HepG2 (cell line): ENCODE data around the gene CCDC69. TPM values are rescaled to one million over a fixed set of nuclear protein-coding genes. Genes with fewer than 3 reads are reported as not detected.

ENCODE experiments used
- AHR ChIP-seq: IDR thresholded peaks from 2 replicates; pipeline ENCODE4 v1.6.1; 2018; ENCODE audit warnings: missing genetic modification reagents, missing compliant biosample characterization
- CHD2 ChIP-seq: IDR thresholded peaks from 2 replicates; pipeline ENCODE4 v1.6.1; 2011; ENCODE audit warnings: low read depth, low read length, improper control_type of control experiment
- HMG20B ChIP-seq: conservative IDR thresholded peaks from 2 replicates; pipeline ENCODE4 v1.6.1; 2016; ENCODE audit warnings: missing genetic modification reagents, missing compliant biosample characterization
- MAFK ChIP-seq, 2 experiments: IDR thresholded peaks in 1 of 2; conservative IDR thresholded peaks in 1 of 2; 2 replicates each; pipeline ENCODE4 v1.6.1; 2011; ENCODE audit warnings: improper control_type of control experiment in 2 of 2, low read length in 2 of 2
- PAWR ChIP-seq: sonication (generic); formaldehyde crosslinking; IDR thresholded peaks from 2 replicates; pipeline ENCODE4 v1.4.0; 2020; ENCODE audit warnings: missing genetic modification reagents, mild to moderate bottlenecking, borderline replicate concordance
- PCBP2 ChIP-seq: fragments of 200-400 bp; formaldehyde crosslinking; optimal IDR thresholded peaks from 2 replicates; pipeline ENCODE3; 2018; ENCODE audit warnings: low read length, low read depth; ENCODE audit not compliant: poor library complexity, severe bottlenecking
- RXRB ChIP-seq: IDR thresholded peaks from 2 replicates; pipeline ENCODE4 v1.6.1; 2016; ENCODE audit warnings: borderline replicate concordance, missing genetic modification reagents, missing compliant biosample characterization
- polyA plus RNA-seq, 8 experiments: library from polyadenylated mRNA; depleted of rRNA in 3 of 8; stranded (reverse) in 7 of 8; unstranded in 1 of 8; fragments of >200 nt; fragmentation: Illumina TruSeq in 4 of 8; extraction: Trizol in 4 of 8; gene quantifications; 2 replicates each; pipeline versions ENCODE4 v1.2.1 to v1.2.3, GENCODE V29; 2011 to 2016; ENCODE audit warnings: low read depth in 4 of 8, missing spikeins in 1 of 8, mixed read lengths in 1 of 8; ENCODE audit not compliant: insufficient read depth in 1 of 8
- total RNA-seq, 5 experiments: library from RNA; depleted of rRNA; stranded (reverse); fragments of >200 nt; fragmentation: Illumina TruSeq; extraction: Trizol; gene quantifications; 2 replicates each; pipeline ENCODE4 v1.2.3, GENCODE V29; 2016; ENCODE audit warnings: low read depth in 1 of 5
- TF ChIP-seq, protein P1 (sequence below), 2 experiments: sonication (generic) in 1 of 2; formaldehyde crosslinking in 1 of 2; IDR thresholded peaks; 2 replicates each; pipeline versions ENCODE4 v1.6.1 to v1.9.0; 2014 to 2022; ENCODE audit warnings: antibody characterized with exemption in 1 of 2, borderline replicate concordance in 1 of 2, inconsistent platforms in 1 of 2, low read depth in 1 of 2, missing genetic modification reagents in 1 of 2
- TF ChIP-seq, protein P2 (sequence below), 2 experiments: sonication (generic) in 1 of 2; formaldehyde crosslinking in 1 of 2; IDR thresholded peaks; 2 replicates each; pipeline versions ENCODE4 v1.4.0 to v1.6.1; 2016 to 2020; ENCODE audit warnings: borderline replicate concordance in 1 of 2, low read depth in 1 of 2, mild to moderate bottlenecking in 1 of 2, missing genetic modification reagents in 1 of 2
- TF ChIP-seq, protein P3 (sequence below): sonication (generic); formaldehyde crosslinking; IDR thresholded peaks from 2 replicates; pipeline ENCODE4 v1.8.0; 2022; ENCODE audit warnings: mild to moderate bottlenecking, missing genetic modification reagents, moderate library complexity
- TF ChIP-seq, protein P4 (sequence below): sonication (generic); formaldehyde crosslinking; IDR thresholded peaks from 2 replicates; pipeline ENCODE4 v1.4.0; 2020; ENCODE audit warnings: mild to moderate bottlenecking, missing genetic modification reagents
- TF ChIP-seq, protein P5 (sequence below): sonication (generic); formaldehyde crosslinking; IDR thresholded peaks from 2 replicates; pipeline ENCODE4 v1.5.0; 2020; ENCODE audit warnings: mild to moderate bottlenecking, missing genetic modification reagents

Gene CCDC69
- total and polyA plus RNA-seq, 2 of the 13 experiments (the other 11 are each of a cell fraction or from before 2014, with no cell fraction given): 12.2 to 45.2 TPM

DNA sequence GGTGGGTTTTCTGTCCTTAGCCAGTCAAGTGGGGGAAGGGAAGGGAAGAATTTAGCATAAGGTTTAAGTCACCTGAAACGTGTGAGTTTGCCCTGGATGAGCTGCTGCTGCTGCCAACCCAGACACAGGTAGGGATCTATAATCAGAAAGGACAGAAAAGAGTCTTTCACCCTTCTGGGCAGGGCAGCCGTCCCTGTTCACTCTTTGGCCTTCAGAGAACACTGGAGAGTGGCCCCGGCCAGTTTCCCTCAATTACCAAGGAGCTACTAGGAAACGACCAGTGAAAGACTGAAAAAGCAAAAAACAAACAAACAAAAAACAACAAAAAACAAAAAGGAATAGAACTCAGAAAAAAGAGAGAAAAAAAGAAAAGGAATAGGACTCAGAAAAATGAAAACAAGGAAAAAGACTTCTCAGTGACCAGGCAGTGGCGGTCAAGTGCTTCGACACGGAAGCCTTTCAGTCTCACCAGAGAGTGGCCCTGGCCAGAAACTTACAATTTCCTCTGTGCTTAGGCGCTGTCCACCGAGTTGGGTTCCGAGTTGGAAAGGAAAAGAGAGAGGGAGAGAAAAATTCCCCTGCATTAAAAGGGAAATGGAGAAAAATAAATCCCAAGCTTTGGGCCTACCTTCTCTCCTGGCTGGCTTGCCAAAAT is 26.6 kb upstream of the CCDC69 start (continued):
- TF ChIP-seq, protein P1, sequence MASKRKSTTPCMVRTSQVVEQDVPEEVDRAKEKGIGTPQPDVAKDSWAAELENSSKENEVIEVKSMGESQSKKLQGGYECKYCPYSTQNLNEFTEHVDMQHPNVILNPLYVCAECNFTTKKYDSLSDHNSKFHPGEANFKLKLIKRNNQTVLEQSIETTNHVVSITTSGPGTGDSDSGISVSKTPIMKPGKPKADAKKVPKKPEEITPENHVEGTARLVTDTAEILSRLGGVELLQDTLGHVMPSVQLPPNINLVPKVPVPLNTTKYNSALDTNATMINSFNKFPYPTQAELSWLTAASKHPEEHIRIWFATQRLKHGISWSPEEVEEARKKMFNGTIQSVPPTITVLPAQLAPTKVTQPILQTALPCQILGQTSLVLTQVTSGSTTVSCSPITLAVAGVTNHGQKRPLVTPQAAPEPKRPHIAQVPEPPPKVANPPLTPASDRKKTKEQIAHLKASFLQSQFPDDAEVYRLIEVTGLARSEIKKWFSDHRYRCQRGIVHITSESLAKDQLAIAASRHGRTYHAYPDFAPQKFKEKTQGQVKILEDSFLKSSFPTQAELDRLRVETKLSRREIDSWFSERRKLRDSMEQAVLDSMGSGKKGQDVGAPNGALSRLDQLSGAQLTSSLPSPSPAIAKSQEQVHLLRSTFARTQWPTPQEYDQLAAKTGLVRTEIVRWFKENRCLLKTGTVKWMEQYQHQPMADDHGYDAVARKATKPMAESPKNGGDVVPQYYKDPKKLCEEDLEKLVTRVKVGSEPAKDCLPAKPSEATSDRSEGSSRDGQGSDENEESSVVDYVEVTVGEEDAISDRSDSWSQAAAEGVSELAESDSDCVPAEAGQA (IDR thresholded peaks at IDR 0.05; ENCODE audit: low read depth): no peak
- TF ChIP-seq, protein P1 (CRISPR knock-in tag; IDR thresholded peaks at IDR 0.05; ENCODE audit: borderline replicate concordance): no peak
- TF ChIP-seq, protein P2, sequence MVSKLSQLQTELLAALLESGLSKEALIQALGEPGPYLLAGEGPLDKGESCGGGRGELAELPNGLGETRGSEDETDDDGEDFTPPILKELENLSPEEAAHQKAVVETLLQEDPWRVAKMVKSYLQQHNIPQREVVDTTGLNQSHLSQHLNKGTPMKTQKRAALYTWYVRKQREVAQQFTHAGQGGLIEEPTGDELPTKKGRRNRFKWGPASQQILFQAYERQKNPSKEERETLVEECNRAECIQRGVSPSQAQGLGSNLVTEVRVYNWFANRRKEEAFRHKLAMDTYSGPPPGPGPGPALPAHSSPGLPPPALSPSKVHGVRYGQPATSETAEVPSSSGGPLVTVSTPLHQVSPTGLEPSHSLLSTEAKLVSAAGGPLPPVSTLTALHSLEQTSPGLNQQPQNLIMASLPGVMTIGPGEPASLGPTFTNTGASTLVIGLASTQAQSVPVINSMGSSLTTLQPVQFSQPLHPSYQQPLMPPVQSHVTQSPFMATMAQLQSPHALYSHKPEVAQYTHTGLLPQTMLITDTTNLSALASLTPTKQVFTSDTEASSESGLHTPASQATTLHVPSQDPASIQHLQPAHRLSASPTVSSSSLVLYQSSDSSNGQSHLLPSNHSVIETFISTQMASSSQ (IDR thresholded peaks at IDR 0.05; ENCODE audit: low read depth): no peak
- TF ChIP-seq, protein P2 (CRISPR knock-in tag; IDR thresholded peaks at IDR 0.05; ENCODE audit: borderline replicate concordance): no peak
- TF ChIP-seq RXRB (CRISPR knock-in tag): no peak
- TF ChIP-seq, protein P3, sequence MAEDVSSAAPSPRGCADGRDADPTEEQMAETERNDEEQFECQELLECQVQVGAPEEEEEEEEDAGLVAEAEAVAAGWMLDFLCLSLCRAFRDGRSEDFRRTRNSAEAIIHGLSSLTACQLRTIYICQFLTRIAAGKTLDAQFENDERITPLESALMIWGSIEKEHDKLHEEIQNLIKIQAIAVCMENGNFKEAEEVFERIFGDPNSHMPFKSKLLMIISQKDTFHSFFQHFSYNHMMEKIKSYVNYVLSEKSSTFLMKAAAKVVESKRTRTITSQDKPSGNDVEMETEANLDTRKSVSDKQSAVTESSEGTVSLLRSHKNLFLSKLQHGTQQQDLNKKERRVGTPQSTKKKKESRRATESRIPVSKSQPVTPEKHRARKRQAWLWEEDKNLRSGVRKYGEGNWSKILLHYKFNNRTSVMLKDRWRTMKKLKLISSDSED: no peak
- TF ChIP-seq PCBP2: no peak
- TF ChIP-seq, protein P4, sequence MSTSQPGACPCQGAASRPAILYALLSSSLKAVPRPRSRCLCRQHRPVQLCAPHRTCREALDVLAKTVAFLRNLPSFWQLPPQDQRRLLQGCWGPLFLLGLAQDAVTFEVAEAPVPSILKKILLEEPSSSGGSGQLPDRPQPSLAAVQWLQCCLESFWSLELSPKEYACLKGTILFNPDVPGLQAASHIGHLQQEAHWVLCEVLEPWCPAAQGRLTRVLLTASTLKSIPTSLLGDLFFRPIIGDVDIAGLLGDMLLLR (CRISPR knock-in tag): no peak
- no peak for TF ChIP-seq MAFK (conservative IDR thresholded peaks at IDR 0.05 in 1 of 2, IDR thresholded peaks at IDR 0.05 in 1 of 2; ENCODE audit: low read length in 2 of 2)
- no peak for TF ChIP-seq PAWR (CRISPR knock-in tag)
- TF ChIP-seq, protein P5, sequence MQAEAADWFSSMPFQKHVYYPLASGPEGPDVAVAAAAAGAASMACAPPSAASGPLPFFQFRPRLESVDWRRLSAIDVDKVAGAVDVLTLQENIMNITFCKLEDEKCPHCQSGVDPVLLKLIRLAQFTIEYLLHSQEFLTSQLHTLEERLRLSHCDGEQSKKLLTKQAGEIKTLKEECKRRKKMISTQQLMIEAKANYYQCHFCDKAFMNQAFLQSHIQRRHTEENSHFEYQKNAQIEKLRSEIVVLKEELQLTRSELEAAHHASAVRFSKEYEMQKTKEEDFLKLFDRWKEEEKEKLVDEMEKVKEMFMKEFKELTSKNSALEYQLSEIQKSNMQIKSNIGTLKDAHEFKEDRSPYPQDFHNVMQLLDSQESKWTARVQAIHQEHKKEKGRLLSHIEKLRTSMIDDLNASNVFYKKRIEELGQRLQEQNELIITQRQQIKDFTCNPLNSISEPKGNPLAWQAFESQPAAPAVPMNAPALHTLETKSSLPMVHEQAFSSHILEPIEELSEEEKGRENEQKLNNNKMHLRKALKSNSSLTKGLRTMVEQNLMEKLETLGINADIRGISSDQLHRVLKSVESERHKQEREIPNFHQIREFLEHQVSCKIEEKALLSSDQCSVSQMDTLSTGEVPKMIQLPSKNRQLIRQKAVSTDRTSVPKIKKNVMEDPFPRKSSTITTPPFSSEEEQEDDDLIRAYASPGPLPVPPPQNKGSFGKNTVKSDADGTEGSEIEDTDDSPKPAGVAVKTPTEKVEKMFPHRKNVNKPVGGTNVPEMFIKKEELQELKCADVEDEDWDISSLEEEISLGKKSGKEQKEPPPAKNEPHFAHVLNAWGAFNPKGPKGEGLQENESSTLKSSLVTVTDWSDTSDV (CRISPR knock-in tag): no peak
- no peak for TF ChIP-seq HMG20B
- no peak for TF ChIP-seq AHR (CRISPR knock-in tag)
- no peak for TF ChIP-seq CHD2
